CD4-positive, alpha-beta T cell treated with Interleukin-21 for 1 hour (primary cell): ENCODE results near the gene CFH.
"Not testable (repeated sequence)": the region's sequence is repeated elsewhere in the genome, so short reads cannot be mapped to it uniquely, and the experiment has no call there.

Experiments used
- DNase-seq: peaks from one replicate; pipeline ENCODE4 v3.0.0-alpha.2; 2020

CFH gene

DNA sequence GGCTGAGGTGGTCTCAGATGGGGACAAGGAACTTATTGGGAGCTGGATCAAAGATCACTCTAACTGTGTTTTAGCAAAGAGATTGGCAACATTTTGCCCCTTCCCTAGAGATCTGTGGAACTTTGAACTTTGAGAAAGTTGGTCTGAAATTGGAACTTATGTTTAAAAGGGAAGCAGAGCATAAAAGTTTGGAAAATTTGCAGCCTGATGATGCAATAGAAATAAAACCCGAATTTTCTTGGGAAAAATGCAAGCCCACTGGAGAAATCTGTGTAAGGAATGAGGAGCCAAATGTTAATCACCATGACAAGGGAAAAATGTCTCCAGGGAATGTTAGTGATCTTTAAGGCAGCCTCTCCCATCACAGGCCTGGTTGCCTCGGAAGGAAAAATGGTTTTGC is 17.2 kb downstream of the CFH start:
- DNase-seq = no peak

DNA sequence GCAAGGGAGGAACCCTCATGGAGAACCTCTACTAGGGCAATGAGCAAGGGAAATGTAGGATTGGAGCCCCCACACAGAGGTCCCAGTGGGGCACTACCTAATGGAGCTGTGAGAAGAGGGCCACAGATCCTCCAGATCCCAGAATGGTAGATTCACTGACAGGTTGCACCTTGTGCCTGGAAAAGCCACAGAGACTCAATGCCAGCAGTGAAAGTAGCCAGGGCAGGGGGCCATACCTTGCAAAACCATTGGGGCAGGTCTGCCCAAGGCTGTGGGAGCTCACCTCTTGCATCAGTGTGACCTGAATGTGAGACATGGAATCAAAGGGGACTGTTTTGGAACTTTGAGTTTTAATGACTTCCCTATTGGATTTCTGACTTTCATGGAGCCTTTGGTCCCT is 17.9 kb downstream of the CFH start:
- no peak for DNase-seq

DNA sequence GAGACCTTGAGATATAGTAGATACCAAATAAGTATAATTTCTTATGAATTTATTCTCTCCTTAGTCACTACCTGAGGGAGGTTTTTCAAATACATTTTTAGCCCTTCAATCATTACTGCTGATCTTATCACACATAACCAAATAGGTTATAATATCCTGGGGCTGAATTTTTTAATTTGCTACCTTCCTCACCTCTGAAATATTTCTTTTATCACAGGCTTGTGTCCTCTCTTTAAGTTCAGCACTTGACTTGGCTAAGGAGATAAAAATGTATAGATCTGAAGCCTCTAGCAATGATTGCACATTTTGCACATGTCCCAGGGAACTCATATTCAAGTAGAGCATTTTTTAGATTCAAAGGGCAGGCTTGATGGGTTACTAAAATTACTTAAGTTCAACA is 23.1 kb downstream of the CFH start:
- no peak for DNase-seq

DNA sequence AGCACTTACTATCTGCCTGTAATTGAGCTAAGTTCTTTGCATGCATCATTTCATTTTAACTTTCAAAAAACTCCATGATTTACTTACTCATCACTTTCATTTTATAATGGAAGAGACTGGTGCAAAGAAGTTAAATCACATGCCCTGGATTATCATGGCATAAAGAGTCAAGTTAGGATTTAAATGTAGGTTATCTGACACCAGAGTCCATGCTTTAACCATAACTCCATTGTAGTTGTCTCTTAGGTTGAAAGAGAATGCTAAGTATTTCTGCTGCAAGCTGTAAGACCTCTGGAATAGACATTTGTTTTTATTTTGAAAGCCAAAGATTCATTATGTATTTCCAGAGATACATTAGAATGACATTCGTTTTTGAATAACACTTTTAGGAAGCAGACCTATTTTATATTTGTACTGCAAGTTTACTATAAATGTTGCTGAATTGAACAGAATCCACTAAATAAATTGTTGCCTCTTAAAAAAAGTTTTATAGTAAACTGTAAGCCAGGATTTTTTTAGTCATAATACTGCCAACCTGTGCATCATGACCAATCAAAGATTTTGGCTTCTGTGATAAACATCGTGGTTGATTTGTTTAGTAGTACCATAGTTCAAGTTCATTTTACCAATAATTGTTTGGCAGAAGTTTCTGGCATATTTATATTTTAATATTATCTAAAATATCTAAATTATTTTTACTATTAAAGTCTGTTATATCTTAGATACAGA is 26.1 kb downstream of the CFH start:
- no peak for DNase-seq

DNA sequence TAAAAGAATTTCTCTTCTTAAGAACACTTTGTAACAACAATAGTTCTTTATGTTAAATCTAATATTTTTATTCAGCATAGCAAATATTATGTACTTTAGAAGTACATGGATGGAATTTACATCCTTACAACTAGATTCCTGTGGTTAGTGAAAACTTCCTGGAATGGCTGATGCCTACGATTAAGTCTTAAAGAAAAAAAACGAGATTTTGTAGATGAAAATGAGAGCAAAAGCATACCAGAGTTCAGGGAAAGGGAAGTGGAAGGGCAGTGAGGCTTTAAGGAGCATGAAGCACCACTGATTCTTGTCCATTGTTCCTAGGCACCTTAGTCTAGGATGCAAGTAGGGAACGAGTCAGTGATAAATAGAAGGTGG is 26.7 kb downstream of the CFH start:
- DNase-seq = no peak

DNA sequence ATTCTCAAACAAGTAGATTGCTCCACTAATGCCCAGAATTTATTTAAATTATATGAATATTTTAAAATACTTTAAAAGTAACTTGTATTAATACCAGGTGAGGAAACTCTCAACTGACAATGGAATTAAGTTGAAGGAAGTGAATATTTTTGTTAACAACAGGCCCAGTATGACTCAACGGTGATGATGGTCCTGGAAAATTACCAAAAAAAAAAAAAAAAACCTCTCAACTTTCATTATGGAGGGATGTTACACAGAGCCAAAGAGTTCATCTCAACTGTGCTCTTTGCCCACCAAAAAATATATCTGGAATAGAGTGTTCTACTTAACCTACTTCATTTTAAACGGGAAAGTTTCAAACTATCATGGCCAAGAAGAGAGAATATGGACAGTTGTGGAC is 28.3 kb downstream of the CFH start:
- no peak for DNase-seq

DNA sequence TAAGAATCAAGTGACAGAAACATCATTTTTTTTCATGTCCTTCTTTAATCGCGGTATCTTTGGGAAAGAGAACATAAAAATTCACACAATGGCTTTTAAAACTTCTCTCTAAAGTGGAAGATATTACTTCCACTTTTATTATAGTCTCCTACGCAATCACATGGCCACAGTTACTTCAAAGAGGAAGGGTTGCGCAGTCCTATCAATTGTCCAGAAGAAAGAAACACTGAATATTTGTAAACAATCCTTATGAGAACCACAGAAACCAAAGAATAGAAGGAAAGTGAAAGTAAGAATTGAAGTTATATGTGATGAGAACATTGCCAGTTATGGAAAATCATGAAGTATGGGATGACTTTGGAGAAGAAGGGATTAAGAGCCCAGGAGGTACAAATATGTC is 32.6 kb downstream of the CFH start:
- DNase-seq = no peak

DNA sequence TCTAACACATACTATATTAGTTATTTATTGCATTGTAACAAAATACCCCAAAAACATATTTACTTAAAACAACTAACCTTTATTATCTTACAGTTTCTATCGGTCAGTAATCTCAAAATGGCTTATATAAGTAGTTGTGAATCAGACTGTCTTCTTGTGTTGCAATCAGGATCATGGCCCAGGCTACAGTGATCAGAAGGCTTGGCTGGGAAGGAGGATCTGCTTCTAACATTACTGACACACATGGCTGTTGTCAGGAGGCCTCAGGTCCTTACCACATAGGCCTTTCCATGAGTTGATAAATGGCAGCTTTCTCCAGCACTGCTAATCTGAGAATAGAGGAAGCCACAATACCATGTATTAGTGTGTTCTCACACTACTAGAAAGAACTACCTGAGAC is 33.7 kb downstream of the CFH start:
- DNase-seq = no peak

DNA sequence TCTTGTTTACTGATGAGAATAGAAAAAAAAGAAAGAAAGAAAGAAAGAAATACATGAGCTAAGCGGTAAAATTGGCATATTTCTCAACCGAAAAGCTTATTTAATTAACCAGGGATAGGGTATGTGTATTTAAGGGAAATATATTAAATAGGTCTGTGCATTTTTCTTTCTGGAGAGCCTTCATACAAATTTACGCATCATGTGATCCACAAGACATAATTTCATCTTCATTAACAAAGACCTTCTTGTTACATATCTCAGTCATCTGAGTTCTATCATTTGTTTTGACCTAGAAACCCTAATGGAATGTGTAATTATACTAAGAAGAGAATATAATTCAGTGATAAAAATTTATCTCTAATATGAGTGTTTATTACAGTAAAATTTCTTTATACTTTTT is 37.2 kb downstream of the CFH start:
- DNase-seq = no peak

DNA sequence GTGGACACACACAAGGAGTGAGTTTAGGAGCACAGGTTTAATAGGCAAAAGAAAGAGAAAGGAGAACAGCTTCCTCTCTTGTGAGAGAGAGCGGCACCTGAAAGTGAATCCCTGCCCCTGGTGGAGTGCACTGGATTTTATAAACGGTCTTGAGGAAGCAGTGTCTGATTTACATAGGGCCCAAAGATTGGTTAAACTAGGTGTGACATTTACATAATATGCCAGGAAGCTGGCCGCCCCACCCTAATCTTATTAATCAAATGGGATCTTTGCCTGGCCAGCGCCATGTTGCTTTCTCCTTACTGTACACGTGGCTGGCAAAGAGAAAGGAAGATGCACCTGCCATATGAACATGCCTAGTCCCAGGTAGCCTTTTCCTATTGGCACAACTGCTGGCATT is 38.7 kb downstream of the CFH start:
- DNase-seq = no peak

DNA sequence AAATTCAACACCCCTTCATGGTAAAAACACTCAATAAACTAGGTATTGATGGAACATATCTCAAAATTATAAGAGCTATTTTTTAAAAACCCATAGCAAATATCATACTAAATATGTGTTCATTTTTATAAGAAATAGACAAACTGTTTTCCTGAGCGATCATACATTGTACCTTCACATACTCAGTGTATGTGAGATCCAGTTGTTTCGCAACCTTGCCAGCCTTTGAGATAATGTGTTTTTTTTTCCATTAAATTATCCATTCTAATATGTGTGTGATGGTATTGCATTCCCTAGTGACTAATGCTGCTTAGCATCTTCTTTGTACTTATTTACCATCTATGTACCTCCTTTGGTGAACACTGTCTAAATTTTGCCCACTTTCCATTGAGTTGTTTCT is 47.1 kb downstream of the CFH start:
- no peak for DNase-seq

DNA sequence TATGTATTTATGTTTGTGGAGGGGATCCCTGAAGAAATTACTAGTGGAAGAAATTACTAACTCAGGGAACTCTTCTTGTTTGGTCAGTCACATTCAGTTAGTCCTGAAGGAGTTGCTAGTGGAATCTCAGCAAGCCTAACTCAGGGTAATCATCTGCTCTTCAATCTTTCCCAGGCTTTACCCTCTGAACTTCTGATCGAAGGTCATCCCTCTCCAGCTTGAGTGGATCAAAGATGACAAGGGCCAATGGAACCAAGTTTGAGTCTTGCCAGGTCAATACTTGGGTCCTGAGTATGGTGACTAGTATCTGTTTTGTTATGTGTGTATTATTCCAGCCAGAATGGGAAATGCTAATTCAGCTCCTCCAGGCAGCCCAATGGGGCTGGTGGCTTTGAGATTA is 49.3 kb downstream of the CFH start:
- no peak for DNase-seq

DNA sequence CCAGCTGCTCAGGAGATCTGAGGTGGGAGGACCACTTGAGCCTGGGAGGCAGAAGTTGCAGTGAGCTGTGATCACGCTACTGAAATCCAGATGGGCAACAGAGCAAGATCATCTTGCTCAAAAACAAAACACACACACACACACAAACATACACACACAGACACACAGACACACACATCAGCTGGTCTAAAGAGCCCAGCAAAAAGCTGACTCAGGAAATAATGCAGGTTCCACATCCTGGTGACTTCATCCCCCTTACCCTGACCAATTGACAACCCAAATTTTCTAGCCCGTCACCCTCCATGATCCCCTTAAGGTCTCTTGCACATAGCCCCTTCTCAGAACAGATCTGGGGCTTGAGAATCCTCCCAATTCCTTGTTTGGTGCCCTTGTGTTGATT is 58.0 kb downstream of the CFH start:
- not testable (repeated sequence) for DNase-seq

DNA sequence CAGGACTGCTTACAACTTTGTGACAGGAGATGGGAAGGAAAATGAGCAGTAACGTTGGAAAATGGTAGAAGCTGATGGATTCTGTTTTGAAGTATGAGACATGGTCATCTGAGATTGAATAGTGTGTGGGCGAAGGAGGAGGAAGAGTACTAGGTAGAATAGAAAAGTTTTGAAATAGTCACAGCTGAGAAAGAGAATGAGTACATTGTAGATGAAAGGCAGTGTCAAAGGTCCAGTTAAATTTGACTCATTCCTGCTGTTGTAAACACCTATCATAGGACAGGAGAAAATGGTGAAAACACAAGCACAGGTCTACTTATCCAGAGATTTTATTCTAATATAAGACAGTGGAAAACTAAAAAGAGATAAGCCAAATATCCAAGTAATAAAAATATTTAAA is 66.0 kb downstream of the CFH start:
- DNase-seq = no peak

DNA sequence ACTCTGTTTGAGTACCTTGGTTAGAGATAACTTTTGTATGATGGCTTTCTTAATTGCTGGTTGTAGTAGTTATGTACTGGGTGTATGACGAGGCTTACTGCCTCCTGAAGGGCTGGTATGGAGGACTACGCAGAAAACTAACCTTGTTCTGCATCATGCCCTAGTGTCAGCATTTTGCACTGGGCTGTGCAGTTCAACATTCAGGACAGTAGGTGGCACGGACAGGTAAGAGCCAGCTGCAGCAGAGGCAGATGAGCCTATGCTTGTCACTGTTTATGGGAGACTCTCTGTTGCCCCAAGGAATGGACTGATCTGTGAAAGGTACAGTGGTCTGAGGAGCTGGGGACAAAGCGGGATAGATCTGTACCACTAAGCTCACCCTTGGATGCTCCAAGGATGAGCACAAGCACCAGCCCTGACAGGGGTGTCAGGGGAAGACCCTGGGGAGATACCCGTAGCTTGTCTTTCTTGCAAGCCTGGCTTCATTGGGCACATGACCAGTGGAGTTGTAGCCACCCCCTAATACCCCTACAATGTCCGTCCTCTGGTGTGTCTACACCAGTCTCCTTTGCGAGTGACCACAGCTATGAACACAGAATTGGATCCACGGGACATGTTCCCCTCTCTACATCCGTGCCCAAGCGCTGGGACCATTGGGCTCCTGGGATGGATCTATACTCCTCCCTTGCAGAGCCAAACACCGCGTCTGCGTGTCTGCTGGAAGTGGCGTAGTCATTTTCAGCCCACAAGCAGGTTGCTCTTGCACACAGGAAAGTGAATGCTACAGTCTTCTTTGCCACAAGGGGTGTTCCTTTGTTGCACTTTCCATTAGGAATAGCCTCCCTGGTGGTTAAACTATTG is 71.7 kb downstream of the CFH start:
- DNase-seq = peak; percentile 42

DNA sequence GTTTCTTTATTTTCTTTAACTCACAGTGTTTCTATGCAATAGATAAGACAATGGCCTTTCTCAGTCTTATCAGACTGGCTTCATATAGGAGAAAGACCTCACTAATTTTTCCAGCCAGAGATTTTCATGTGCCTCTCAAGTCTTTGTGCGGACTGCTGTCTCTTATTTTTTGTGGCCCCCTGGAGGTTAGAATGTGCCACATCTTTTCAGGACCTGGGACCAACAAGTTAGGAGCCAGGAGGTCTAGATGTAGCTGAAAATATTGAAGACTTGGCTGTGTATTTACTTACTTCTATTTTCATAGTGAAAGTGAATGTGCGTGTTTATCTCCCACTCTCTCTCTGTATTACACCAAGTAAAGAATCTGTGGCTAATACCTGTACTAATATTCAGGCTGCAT is 80.7 kb downstream of the CFH start:
- DNase-seq = no peak

DNA sequence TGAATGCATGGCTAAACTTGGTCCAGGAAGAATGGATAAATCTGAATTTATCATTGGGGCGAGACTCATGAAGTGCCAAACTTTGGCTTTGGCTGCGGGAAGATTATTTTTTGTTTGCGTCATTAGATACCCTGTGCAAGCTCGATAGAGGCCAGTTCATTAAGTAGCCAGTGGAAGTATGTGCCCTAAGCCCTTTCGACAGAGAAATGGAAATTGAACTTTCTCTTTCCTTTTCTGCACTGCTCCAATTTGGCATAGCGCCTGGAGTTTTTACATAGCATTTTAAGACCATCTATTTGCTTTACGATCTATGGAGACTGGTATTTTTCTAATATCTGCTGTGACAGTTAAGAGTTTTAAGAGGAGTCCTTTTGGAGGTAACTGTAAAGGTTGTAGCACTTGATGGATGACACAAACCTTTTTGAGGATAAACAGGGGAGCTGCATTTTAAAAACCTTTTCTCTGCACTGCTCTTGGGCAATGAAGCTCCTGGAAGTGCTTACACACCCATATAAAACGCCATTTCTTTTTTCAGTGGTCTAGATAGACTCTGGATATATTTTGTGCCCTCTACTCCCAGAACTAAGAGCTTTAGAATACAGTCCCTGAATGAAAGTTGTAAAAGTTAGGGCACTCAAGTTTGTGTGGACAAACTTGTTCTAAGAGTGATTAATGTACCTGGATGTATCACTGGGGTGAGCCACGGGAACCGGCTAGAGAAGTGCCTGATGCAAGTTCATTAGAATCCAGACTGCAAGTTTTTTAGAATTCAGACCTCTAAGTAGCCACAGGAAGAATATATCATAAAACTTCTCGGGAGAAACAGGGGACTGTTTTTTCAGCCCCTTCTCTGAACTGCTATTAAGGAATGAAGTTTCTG is 81.5 kb downstream of the CFH start:
- DNase-seq = no peak

DNA sequence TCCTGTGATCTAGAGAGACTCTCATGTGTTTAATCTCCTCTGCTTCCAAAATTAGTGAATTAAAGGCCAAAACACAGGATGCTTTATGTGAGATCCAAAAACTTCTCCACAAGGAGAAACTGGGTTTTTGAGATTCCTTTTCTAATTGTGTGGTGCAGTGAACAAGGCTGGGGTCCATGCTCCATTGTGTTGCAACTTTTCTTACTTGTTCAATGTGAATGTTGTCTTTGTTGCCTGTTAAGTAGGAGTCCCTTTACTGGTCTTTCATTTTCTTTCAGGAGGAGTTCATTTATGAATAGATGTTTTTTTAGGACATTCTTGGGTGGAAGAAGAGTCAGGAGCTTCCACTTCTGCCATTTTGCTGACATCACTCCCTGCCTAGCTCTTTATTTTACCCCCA is 82.2 kb downstream of the CFH start:
- DNase-seq = no peak

DNA sequence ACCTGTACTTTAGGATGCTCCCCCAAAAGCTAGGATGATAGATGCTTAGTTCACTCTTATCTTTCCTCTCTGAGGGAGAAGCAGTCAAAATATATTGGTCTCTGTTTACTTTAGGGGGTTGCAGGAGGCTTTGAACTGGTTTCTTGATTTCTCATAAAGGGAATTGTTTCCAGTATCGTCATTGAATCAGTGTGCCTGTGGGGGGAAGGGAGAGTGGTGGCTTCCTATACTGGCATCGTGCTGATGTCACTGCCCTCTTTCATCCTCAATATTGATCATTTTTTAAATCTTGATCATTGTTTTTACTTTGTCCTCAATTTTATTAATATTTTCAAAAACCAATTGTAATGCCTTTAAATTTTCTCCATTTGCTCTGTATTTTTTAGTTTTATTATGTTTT is 82.6 kb downstream of the CFH start:
- DNase-seq = no peak

DNA sequence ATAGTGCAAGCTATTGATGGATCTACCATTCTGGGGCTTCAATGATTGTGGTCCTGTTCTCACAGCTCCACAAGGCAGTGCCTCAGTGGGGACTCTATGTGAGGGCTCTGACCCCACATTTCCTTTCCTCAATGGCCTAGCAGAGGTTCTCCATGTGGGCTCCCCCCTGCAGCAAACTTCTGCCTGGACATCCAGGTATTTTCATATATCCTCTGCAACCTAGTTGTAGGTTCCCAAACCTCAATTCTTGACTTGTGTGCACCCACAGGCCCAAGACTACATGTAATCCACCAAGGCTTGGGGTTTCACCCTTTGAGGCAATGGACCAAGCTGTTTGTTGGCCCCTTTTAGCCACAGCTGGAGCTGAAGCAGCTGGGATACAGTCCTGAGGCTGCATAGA is 86.9 kb downstream of the CFH start:
- no peak for DNase-seq

DNA sequence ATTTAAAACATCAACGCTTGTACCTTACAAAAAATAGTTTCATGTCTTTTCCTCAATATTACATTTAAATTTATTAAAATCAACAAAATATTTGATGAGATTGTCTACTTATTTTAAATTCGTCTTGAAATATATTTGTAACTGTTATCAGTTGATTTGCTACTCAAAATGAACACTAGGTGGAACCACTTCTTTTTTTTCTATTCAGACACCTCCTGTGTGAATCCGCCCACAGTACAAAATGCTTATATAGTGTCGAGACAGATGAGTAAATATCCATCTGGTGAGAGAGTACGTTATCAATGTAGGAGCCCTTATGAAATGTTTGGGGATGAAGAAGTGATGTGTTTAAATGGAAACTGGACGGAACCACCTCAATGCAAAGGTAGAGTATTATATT is 91.4 kb downstream of the CFH start:
- not testable (repeated sequence) for DNase-seq

DNA sequence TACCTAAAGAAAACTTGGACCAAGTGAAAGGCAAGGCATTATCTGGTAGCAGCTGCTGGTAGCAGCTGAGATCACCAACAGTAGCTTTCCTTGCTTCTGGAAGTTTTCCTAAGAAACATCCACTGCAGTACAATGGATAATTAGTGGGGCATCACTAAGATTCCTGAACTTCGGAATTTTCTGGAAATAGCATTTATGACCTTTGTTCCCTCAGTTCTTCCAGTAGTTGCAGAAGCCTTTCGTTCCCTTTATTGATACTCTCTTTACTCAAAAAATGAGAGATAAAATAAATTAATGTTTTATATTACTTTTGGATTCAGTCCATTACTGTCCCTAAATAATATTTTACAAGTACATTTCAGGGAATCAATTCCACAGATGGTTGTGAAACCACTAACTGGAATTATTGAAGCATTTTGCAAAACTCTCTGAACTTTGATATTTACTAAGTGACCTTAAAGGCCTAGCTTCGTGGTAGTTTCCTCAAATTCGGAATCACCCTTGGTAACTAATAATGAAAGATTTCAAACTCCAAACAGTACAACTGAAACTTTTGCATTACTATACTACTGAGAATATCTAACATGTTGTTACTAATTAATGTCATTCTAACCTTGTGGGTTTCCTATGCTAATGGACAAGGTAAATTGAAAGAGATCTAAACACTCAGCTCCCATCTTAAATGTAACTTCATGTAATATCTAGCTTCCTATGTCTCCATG is 113.3 kb downstream of the CFH start:
- not testable (repeated sequence) for DNase-seq

DNA sequence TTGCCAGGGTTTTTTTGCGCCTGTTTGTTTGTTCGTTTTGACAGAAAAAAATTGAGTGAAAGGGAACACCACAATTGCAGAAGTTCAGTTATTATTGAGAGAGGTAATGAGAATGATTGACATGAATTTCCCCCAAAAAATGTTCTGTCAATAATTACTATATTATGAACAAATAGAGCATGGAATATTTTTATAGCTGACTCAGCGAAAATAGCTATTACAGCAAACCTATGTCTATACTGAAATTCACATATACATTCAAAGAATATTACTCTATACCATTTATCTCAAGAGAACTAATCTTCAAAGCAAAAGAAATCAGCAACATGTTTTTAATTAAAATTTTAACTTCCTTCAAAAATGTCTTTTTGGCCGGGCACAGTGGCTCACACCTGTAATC is 118.0 kb downstream of the CFH start:
- not testable (repeated sequence) for DNase-seq
